IMR-90 (cell line): Measurements from ENCODE around the gene LDHA. TPM values are rescaled to one million over a fixed set of nuclear protein-coding genes. Genes with fewer than 3 reads are reported as not detected.

ENCODE experiments used
- ATAC-seq: fragments of 200-7000 bp; cut with Tn5 transposase; 2 replicates; pipeline ENCODE4 v1.9.1; 2020; ENCODE audit warnings: low read depth, mild to moderate bottlenecking, moderate library complexity
- BruUV-seq: library from RNA; stranded (reverse); fragments of 400-500 nt; replicated peaks from 2 replicates; lab custom pipeline; 2021; lab: Mats Ljungman, UMichigan
- CTCF ChIA-PET: fragments of 300-600 bp; formaldehyde crosslinking; extraction: SDS; loops from one replicate; lab custom pipeline; 2021; ENCODE audit warnings: antibody characterized with exemption; lab: Yijun Ruan, JAX
- POLR2A ChIA-PET: fragments of 300-600 bp; sonication (Branson Sonifier 250); formaldehyde crosslinking; loops from one replicate; lab custom pipeline; 2022; ENCODE audit warnings: antibody characterized with exemption; ENCODE audit not compliant: unreplicated experiment; lab: Charles Lee
- DNase-seq: peaks from one replicate; pipeline ENCODE4 v3.0.0; 2013
- H2AFZ ChIP-seq: replicated peaks from 2 replicates; pipeline ENCODE3; 2013; ENCODE audit warnings: low read length, mild to moderate bottlenecking; ENCODE audit not compliant: poor library complexity
- H2AK5ac ChIP-seq: 2 replicates; pipeline ENCODE4 v1.6.1; 2013; ENCODE audit warnings: low read depth, low read length, inconsistent platforms
- H2AK9ac ChIP-seq: replicated peaks from 2 replicates; pipeline ENCODE3; 2013; ENCODE audit warnings: mild to moderate bottlenecking, low read depth, low read length, moderate library complexity; ENCODE audit not compliant: poor library complexity
- H2BK120ac ChIP-seq: 2 replicates; pipeline ENCODE4 v1.6.1; 2013; ENCODE audit warnings: low read depth, low read length, inconsistent platforms
- H2BK15ac ChIP-seq: 3 replicates; pipeline ENCODE4 v1.6.1; 2013; ENCODE audit warnings: low read depth, low read length, inconsistent platforms
- H2BK20ac ChIP-seq: 2 replicates; pipeline ENCODE4 v1.6.1; 2013; ENCODE audit warnings: low read depth, mild to moderate bottlenecking, inconsistent platforms, low read length, moderate library complexity
- H2BK5ac ChIP-seq: 2 replicates; pipeline ENCODE4 v1.6.1; 2013; ENCODE audit warnings: mild to moderate bottlenecking, low read depth, low read length, inconsistent platforms; ENCODE audit not compliant: poor library complexity, severe bottlenecking
- H3K14ac ChIP-seq: replicated peaks from 2 replicates; pipeline ENCODE4 v1.6.1; 2013; ENCODE audit warnings: low read depth, low read length, inconsistent platforms
- H3K18ac ChIP-seq: 2 replicates; pipeline ENCODE4 v1.6.1; 2013; ENCODE audit warnings: low read depth, low read length, control low read depth
- H3K23ac ChIP-seq: 2 replicates; pipeline ENCODE4 v1.6.1; 2013; ENCODE audit warnings: low read depth, low read length, inconsistent platforms
- H3K27ac ChIP-seq: 2 replicates; pipeline ENCODE4 v1.5.1; 2013; ENCODE audit warnings: mild to moderate bottlenecking, control low read depth, low read length; ENCODE audit not compliant: insufficient read depth
- H3K27me3 ChIP-seq: 2 replicates; pipeline ENCODE4 v1.6.1; 2013; ENCODE audit warnings: low read length; ENCODE audit not compliant: control insufficient read depth, insufficient read depth
- H3K36me3 ChIP-seq: 2 replicates; pipeline ENCODE4 v1.6.1; 2013; ENCODE audit warnings: low read length, mixed read lengths; ENCODE audit not compliant: control insufficient read depth, insufficient read depth
- H3K4ac ChIP-seq: 2 replicates; pipeline ENCODE4 v1.6.1; 2013; ENCODE audit warnings: low read depth, low read length, inconsistent platforms
- H3K4me1 ChIP-seq: 2 replicates; pipeline ENCODE4 v1.6.1; 2013; ENCODE audit warnings: low read length, mixed read lengths; ENCODE audit not compliant: control insufficient read depth, insufficient read depth
- H3K4me2 ChIP-seq: 2 replicates; pipeline ENCODE4 v1.6.1; 2013; ENCODE audit warnings: low read depth, mild to moderate bottlenecking, control low read depth, low read length, moderate library complexity
- H3K4me3 ChIP-seq: 2 replicates; pipeline ENCODE4 v1.5.1; 2013; ENCODE audit warnings: low read depth, mild to moderate bottlenecking, control low read depth, low read length, moderate library complexity; ENCODE audit not compliant: insufficient read depth
- H3K56ac ChIP-seq: 2 replicates; pipeline ENCODE4 v1.6.1; 2013; ENCODE audit warnings: low read length, inconsistent platforms; ENCODE audit not compliant: insufficient read depth; ENCODE audit errors: extremely low read depth
- H3K79me1 ChIP-seq, 2 experiments: 2 replicates each; pipeline ENCODE4 v1.6.1; 2013; ENCODE audit warnings: low read length in 2 of 2, inconsistent platforms in 1 of 2, low read depth in 1 of 2
- H3K9ac ChIP-seq: 2 replicates; pipeline ENCODE4 v1.6.1; 2013; ENCODE audit warnings: low read depth, low read length, control low read depth
- H3K9me1 ChIP-seq: 2 replicates; pipeline ENCODE4 v1.6.1; 2013; ENCODE audit warnings: low read length, inconsistent platforms; ENCODE audit not compliant: insufficient read depth
- H3K9me3 ChIP-seq: 2 replicates; pipeline ENCODE4 v1.6.1; 2013; ENCODE audit warnings: low read length; ENCODE audit not compliant: control insufficient read depth, insufficient read depth
- H4K20me1 ChIP-seq: 2 replicates; pipeline ENCODE4 v1.6.1; 2013; ENCODE audit warnings: low read length, inconsistent platforms; ENCODE audit not compliant: insufficient read depth
- H4K5ac ChIP-seq: 2 replicates; pipeline ENCODE4 v1.6.1; 2013; ENCODE audit warnings: mild to moderate bottlenecking, low read depth, low read length, control low read depth
- H4K8ac ChIP-seq, 2 experiments: 2 replicates each; pipeline ENCODE4 v1.6.1; 2013; ENCODE audit warnings: low read depth in 2 of 2, low read length in 2 of 2, control low read depth in 1 of 2, inconsistent platforms in 1 of 2
- H4K91ac ChIP-seq: 2 replicates; pipeline ENCODE4 v1.6.1; 2013; ENCODE audit warnings: low read depth, low read length, inconsistent platforms; ENCODE audit not compliant: insufficient read depth
- BHLHE40 ChIP-seq: fragments of 150-350 bp; IDR thresholded peaks from 2 replicates; pipeline ENCODE4 v1.6.1; 2016; ENCODE audit warnings: mild to moderate bottlenecking, low read depth, low read length
- CEBPB ChIP-seq: IDR thresholded peaks from 2 replicates; pipeline ENCODE4 v1.6.1; 2012; ENCODE audit warnings: low read depth, low read length, improper control_type of control experiment
- CHD1 ChIP-seq: IDR thresholded peaks from 2 replicates; pipeline ENCODE4 v1.6.1; 2012; ENCODE audit warnings: low read depth, low read length, improper control_type of control experiment
- FOS ChIP-seq: fragments of 150-350 bp; IDR thresholded peaks from 2 replicates; pipeline ENCODE4 v1.6.1; 2016; ENCODE audit warnings: low read depth, low read length
- MAFK ChIP-seq: IDR thresholded peaks from 2 replicates; pipeline ENCODE4 v1.6.1; 2012; ENCODE audit warnings: low read depth, low read length, improper control_type of control experiment
- MAZ ChIP-seq: IDR thresholded peaks from 2 replicates; pipeline ENCODE4 v1.6.1; 2012; ENCODE audit warnings: low read depth, mild to moderate bottlenecking, low read length, improper control_type of control experiment, moderate library complexity, borderline replicate concordance
- MXI1 ChIP-seq: IDR thresholded peaks from 2 replicates; pipeline ENCODE4 v1.6.1; 2012; ENCODE audit warnings: low read depth, mild to moderate bottlenecking, low read length, moderate library complexity, borderline replicate concordance
- NFE2L2 ChIP-seq: fragments of 150-350 bp; IDR thresholded peaks from 2 replicates; pipeline ENCODE4 v1.6.1; 2016; ENCODE audit warnings: low read depth, mild to moderate bottlenecking, low read length
- POLR2A ChIP-seq: IDR thresholded peaks from 2 replicates; pipeline ENCODE4 v1.6.1; 2012; ENCODE audit warnings: mild to moderate bottlenecking, low read depth, low read length
- RAD21 ChIP-seq: IDR thresholded peaks from 2 replicates; pipeline ENCODE4 v1.6.1; 2012; ENCODE audit warnings: low read length, improper control_type of control experiment
- RCOR1 ChIP-seq: IDR thresholded peaks from 2 replicates; pipeline ENCODE4 v1.6.1; 2012; ENCODE audit warnings: mild to moderate bottlenecking, low read length, improper control_type of control experiment; ENCODE audit not compliant: insufficient replicate concordance
- RFX5 ChIP-seq: IDR thresholded peaks from 2 replicates; pipeline ENCODE4 v1.8.0; 2012; ENCODE audit warnings: low read depth, mild to moderate bottlenecking, low read length, moderate library complexity
- SMC3 ChIP-seq: fragments of 150-350 bp; IDR thresholded peaks from 2 replicates; pipeline ENCODE4 v1.6.1; 2016; ENCODE audit warnings: low read depth, mild to moderate bottlenecking, antibody characterized with exemption, low read length, moderate library complexity
- USF2 ChIP-seq: fragments of 150-350 bp; IDR thresholded peaks from 2 replicates; pipeline ENCODE4 v1.6.1; 2017; ENCODE audit warnings: mild to moderate bottlenecking, antibody characterized with exemption, low read length, low read depth
- WGBS, 2 experiments: methylation state at CpG; one replicate each; pipeline versions ENCODE4 v1.1.5 to v1.1.7; 2013; ENCODE audit warnings: missing lambda C conversion rate in 2 of 2; ENCODE audit not compliant: insufficient read length in 1 of 2; ENCODE audit errors: extremely low coverage in 2 of 2; 5-methylcytosine and 5-hydroxymethylcytosine counted together
- dilution Hi-C: fragments of 300-500 bp; cut with HindIII; formaldehyde crosslinking; loops from one replicate; pipeline ENCODE4 v1.14.3; 2018; ENCODE audit warnings: low sequenced_read_pairs; ENCODE audit not compliant: unreplicated experiment
- in situ Hi-C: fragments of 300-500 bp; cut with MboI; formaldehyde crosslinking; loops from 3 replicates; pipeline ENCODE4 v1.14.3; 2019; ENCODE audit warnings: low sequenced_read_pairs, inconsistent platforms, mixed read lengths
- intact Hi-C: fragments of 100-400 bp; cut with micrococcal nuclease; formaldehyde crosslinking; loops from 2 replicates; pipeline ENCODE4 v1.10.0; 2022
- polyA plus RNA-seq, 3 experiments: library from polyadenylated mRNA; depleted of rRNA; stranded (reverse); fragments of >200 nt; gene quantifications; 2 replicates each; pipeline ENCODE4 v1.2.3, GENCODE V29; 2012; ENCODE audit warnings: low replicate concordance in 1 of 3
- total RNA-seq: library from RNA; depleted of rRNA; stranded (reverse); fragments of >200 nt; gene quantifications from 2 replicates; pipeline ENCODE4 v1.2.3, GENCODE V29; 2012
- TF ChIP-seq, protein P1 (sequence below): fragments of 150-350 bp; IDR thresholded peaks from 2 replicates; pipeline ENCODE4 v1.6.1; 2016; ENCODE audit warnings: low read depth, mild to moderate bottlenecking, low read length, moderate library complexity, borderline replicate concordance
- TF ChIP-seq, protein P2 (sequence below): conservative IDR thresholded peaks from 2 replicates; pipeline ENCODE4 v1.5.1; 2012; ENCODE audit warnings: mild to moderate bottlenecking, low read depth, low read length, improper control_type of control experiment

LDHA gene
- total and polyA plus RNA-seq, 2 of the 4 experiments (the other 2 are of a cell fraction), result 1,735 to 1,813 TPM

GRCh38 chr11:18420067-18420466, 25.7 kb downstream of the LDHA start:
- no TSS peak for BruUV-seq
- ChIA-PET POLR2A (no interaction called here), CTCF (interaction anchor here (1.6 kb wide), 1 partner anchor 10 kb away, joined by 6 read pairs; no protein-coding TSS in a partner anchor)
- Histone ChIP-seq H3K9ac (no peak overlapping the region), H3K9me1 (no peaks in the 10 kb centered on the region), H3K9me3 (no peaks in the 10 kb centered on the region), H3K4ac (no peak overlapping the region), H2AFZ (no peak overlapping the region), H3K27me3 (no peaks in the 10 kb centered on the region), H3K27ac (no peak overlapping the region), H3K4me3 (no peak overlapping the region), H2BK15ac (no peak overlapping the region), H2AK5ac (no peak overlapping the region), H4K5ac (no peak overlapping the region), H3K4me2 (no peak overlapping the region), H3K36me3 (no peaks in the 10 kb centered on the region), H3K23ac (no peak overlapping the region), H4K20me1 (no peaks in the 10 kb centered on the region), H2BK120ac (no peak overlapping the region), H3K56ac (no peak overlapping the region), H3K14ac (no peak overlapping the region), H2BK20ac (no peak overlapping the region), H3K18ac (no peak overlapping the region), H2AK9ac (no peak overlapping the region), H3K4me1 (no peaks in the 10 kb centered on the region), H3K79me1 (no peaks in the 10 kb centered on the region), H2BK5ac (no peak overlapping the region), H4K91ac (no peak overlapping the region), H4K8ac (no peak overlapping the region)
- no peak for TF ChIP-seq RAD21
- no peak for TF ChIP-seq CEBPB
- no peak for TF ChIP-seq MAFK
- no peak for TF ChIP-seq MXI1
- no peak for TF ChIP-seq MAZ
- TF ChIP-seq RFX5, result no peak
- no peak for TF ChIP-seq SMC3
- TF ChIP-seq, protein P1, sequence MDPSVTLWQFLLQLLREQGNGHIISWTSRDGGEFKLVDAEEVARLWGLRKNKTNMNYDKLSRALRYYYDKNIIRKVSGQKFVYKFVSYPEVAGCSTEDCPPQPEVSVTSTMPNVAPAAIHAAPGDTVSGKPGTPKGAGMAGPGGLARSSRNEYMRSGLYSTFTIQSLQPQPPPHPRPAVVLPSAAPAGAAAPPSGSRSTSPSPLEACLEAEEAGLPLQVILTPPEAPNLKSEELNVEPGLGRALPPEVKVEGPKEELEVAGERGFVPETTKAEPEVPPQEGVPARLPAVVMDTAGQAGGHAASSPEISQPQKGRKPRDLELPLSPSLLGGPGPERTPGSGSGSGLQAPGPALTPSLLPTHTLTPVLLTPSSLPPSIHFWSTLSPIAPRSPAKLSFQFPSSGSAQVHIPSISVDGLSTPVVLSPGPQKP, result no peak
- no peak for TF ChIP-seq RCOR1
- TF ChIP-seq BHLHE40, result no peak
- no peak for TF ChIP-seq FOS
- TF ChIP-seq, protein P2, sequence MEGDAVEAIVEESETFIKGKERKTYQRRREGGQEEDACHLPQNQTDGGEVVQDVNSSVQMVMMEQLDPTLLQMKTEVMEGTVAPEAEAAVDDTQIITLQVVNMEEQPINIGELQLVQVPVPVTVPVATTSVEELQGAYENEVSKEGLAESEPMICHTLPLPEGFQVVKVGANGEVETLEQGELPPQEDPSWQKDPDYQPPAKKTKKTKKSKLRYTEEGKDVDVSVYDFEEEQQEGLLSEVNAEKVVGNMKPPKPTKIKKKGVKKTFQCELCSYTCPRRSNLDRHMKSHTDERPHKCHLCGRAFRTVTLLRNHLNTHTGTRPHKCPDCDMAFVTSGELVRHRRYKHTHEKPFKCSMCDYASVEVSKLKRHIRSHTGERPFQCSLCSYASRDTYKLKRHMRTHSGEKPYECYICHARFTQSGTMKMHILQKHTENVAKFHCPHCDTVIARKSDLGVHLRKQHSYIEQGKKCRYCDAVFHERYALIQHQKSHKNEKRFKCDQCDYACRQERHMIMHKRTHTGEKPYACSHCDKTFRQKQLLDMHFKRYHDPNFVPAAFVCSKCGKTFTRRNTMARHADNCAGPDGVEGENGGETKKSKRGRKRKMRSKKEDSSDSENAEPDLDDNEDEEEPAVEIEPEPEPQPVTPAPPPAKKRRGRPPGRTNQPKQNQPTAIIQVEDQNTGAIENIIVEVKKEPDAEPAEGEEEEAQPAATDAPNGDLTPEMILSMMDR, result no peak
- no peak for TF ChIP-seq NFE2L2
- TF ChIP-seq USF2, result no peak
- TF ChIP-seq POLR2A, result no peak
- TF ChIP-seq CHD1, result no peak
- in situ Hi-C loops, result no loop called here
- ATAC-seq (no peak), DNase-seq (no peak)
- intact Hi-C loops, result no loop called here
- dilution Hi-C loops, result no loop called here
- no CpG with 5 or more reads among the region's 2 CpGs for WGBS, 2 experiments
